Astrocyte of the hippocampus (primary cell): ENCODE measurements around the gene CDC42EP1.
"Not testable (repeated sequence)": the region's sequence is repeated elsewhere in the genome, so short reads cannot be mapped to it uniquely, and the experiment has no call there.

Experiments used
- DNase-seq: peaks from one replicate; pipeline ENCODE4 v3.0.0; 2011; ENCODE audit warnings: low read depth, low spot score

The CDC42EP1 gene

DNA sequence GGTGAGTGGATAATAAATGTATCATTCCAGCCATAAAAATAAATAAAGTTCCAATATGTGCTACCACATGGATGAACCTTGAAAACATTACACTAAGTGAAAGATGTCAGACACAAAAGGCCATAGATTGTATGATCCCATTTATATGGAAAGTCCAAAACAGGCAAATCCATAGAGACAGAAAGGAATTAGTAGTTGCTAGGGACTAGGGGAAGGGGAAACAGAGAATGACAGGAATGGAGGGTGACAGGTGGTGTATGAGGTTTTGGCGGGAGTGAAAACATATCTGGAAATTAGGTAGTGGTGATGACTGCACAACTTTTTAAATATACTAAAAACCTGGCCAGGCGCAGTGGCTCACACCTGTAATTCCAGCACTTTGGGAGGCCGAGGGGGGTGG is 25.8 kb upstream of the CDC42EP1 start:
- no peak for DNase-seq

DNA sequence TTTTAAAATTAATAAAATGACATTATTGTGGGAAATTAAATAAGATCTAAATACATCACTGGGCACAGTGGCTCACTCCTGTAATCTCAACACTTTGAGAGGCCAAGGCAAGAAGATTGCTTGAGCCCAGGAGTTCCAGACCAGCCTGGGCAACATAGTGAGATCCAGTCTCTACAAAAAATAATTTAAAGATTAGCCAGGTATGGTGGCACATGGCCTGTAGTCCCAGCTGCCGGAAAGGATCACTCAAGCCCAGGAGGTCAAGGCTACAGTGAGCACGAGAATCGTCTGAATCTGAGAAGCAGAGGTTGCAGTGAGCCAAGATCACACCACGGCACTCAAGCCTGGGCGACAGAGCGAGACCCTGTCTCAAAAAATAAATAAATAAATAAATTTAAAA is 25.1 kb upstream of the CDC42EP1 start:
- no peak for DNase-seq

DNA sequence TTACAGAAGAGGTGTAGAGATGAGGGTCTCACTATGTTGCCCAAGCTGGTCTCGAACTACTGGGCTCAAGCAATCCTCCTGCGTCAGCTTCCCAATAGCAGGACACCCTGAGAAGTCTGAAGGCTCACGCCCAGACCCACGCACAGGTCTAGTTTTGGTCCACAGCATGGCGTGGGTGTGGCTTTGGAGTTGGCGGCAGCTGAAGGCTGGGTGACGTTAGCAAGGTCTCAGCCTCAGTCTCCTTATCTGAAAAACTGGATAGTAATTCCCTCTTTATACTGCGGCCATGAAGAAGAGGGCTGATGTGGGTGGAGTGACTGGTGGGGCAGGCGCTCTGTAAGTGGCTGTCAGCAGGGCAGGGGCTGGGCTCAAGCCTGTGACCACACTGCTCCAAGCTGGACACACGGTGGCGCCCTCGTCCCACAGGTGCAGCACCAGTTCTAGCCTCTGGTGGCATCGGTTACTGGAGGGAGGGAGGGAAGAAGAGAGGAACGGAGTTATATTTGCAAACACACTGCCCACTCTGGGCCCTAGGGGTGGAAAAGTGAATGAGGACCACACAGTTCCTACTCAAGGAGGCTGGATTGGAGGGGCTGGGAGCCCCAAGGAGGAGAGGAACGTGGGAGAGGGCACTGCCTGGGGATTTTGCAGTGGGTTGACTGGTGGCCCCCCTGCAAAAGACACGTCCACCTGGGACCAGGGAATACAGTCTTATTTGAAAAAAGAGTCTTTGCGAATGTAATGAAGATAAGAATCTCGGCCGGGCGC is 21.5 kb upstream of the CDC42EP1 start:
- peak; percentile 97 for DNase-seq

DNA sequence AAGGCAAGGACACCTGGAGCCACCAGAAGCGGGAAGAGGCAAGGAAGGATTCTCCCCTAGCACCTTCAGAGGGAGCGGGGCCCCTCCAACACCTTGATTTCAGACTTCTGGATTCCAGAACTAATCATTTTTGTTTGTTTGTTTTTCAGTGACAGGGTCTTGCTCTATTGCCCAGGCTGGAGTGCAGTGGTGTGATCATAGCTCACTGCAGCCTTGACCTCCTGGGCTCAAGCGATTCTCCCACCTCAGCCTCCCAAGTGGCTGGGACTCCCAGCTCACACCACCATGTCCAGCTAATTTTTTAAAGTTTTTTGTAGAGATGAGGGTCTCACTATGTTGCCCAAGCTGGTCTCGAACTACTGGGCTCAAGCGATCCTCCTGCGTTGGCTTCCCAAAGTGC is 20.5 kb upstream of the CDC42EP1 start:
- DNase-seq: not testable (repeated sequence)

DNA sequence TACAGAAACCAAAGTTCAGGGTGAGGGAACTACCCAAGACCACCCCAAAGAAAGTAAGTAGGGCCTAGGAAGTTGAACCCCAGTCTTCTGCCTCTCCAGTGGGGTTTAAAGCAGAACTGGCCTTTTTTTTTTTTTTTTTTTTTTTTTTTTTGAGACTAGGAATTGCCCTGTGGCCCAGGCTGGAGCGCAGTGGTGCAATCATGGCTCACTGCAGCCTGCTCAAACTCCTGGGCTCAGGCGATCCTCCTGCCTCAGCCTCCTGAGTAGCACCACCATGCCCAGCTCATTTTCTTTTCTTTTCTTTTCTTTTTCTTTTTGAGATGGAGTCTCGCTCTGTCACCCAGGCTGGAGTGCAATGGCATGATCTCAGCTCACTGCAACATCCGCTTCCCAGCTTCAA is 17.9 kb upstream of the CDC42EP1 start:
- not testable (repeated sequence) for DNase-seq

DNA sequence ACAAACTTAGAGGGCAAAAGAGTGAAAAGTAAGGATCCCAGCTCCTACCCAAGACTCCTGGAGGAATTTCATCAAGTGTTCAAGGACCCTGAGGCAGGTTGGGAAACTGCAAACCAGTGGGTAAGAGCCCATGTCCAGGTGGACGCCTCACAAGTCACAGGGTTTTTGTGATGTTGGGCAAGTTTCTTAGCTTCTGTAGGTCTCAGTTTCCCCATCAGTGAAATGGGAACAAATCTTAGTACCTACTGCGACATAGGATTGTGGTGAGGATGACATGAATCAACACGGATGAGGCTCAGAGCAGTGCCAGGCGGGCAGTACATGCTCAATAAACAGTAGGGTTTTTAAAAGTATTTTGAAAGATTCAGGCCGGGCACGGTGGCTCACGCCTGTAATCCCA is 17.3 kb upstream of the CDC42EP1 start:
- no peak for DNase-seq

DNA sequence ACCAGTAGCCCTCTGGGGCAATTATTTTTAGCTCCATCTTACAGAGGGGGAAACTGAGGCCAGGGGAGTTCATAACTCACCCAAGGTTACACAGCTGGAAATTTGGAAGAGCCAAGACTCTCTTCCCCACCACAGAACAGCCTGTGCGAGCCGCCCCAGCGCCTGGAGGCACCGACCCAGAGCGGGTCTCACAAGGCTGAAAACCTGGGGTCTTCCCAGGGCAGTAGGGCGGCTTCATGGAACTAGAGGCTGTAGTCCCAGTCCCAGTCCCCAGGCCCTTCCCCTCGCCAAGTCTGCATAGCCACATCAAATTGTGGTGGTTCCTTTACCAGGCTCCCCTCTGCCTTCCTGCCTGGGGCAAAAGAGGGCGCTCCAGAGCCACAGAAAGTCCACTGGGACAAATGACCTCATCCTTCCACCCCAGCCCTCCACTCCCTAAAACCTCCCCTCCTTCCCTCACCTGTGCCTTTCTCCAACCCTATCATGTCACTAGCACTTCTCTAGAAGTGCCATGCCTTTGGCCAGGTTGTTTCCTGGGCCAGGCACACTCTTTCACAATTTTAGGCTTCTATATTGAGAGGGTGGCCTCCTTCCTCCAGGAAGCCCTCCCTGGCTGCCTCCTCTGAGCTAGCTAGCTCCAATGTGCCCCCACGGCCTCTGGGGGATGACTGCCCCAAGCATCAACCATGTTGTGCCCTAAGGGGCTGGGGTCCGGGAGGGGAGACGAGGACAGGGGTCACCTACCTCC is 15.2 kb upstream of the CDC42EP1 start:
- peak; percentile 84 for DNase-seq

DNA sequence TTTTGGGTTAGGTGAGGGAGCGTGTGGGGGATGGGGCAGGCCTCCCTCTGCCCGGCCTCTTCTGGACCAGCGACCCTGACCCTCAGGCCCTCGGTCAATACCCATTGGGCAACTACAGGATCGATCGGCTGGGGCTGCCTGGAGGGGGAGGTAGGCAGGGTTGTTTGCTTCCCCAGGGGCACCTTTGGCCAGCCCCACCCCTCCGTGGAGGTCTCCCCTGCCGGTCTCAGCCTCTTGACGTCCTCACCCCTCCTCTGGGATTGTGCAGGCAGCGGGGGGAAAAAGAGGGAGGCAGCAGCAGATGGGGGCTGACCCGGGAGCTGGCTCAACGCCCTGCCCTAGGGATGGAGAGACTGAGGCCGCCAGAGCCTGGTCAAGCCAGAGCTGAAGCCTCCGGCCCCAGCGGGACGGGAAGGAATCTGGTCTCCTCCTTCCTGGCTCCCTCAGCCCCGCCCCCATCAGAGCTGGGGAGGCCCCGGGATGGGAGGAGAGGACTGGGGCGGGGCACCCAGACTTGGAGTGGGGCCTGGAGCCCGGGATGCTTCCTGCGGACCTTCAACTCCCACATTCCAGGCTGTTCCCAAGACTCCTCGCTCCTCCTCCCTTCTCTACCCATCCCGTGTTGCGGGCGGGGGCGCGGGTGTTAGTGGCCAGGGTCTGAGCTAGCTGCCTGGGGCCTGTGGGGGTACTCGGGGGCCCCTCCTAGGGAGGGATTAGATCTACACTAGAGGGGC is 14.4 kb upstream of the CDC42EP1 start:
- peak; percentile 97 for DNase-seq

DNA sequence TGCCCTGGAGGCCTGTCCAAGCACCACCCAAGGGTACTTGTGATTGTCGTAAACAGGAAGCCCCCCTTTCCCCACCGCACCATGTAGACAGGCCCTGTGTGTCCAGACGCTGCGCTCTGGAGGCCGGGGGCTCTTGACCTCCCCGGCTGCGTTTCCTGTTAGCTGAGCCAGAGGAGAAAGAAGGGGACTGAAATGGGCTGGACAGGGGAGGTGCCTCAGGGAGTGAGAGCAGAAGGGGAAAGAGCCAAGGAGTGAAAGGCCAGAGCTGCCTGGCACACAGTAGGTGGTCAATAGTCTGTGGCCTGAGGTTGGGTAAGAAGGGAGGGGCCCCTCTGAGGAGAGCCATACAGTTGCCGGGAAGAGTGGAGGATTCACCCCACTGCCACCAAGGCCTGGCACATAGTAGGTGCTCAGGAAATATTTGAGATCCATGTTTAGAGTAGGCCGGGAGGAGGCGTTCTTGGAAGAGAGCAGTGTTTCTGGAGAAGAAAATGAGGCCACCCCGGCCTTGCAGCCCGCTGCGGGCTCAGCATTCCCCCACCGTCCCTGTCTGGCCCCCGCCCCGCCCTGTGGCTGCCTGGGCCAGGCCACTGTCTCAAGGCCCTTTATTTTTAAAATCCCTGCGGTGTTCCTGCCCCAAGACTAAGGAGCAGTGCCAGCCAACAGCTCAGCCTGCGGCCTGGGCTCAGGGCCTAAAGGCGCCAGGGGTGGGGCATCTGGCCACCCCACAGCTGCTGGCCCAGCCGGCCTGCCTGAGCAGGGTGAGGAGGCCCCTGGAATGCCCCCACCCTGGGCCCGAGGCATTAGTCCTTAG is 13.6 kb upstream of the CDC42EP1 start:
- peak; percentile 87 for DNase-seq

DNA sequence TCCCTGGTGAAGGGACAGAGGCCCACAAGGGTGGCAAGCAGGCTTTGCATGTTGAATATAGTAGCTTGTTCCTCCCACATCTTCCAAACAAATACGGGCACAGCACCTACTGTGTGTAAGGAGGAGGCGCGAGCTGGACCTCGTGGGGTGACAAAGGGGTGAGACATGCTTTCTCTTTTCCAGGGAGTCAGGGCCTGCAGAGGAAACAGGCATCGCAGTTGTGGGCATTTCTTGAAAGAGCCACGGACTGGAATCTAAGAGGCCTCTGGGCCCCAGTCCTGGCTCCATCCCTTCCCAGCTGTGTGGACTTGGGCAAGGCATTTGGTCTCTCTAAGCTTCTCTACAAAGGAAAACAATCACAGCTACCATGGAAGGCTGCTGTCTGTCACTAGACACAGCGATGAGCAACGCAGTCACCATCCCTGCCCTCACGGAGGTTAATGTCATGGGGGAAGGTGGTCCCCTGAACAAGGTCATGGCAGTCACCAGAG is 13.0 kb upstream of the CDC42EP1 start:
- DNase-seq: no peak

DNA sequence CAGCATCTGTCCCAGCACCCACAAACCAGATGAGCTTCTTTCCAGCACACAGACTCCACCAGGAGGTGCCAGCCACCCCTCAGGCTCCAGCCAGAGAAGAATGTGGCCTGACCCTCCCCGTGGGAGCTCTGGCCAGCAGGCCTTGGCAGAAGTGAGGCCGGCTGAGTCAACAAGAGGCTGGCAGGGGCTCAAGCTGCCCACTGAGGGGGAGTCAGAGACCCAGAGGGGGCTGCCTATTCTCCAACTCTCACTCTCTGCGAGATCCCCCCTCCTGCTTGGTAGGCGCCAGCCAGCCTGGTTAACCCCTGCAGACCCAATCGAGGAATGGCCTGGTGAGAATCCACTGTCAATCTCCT is 10.6 kb upstream of the CDC42EP1 start:
- peak; percentile 94 for DNase-seq

DNA sequence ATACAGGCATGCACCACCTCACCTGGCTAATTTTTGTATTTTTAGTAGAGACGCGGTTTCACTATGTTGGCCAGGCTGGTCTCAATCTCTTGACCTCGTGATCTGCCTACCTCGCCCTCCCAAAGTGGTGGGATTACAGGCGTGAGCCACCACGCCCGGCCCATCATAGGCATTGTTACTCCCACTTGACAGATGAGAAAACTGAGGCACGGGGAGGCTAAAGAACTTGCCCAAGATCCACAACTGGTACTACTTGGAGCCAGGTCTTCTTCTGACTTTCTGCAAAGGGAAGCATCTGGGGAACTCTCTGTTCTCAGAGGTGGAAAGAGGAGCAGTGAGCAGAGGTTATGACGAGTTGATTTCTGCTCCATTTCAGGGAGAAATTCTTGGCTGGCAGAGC is 9.4 kb upstream of the CDC42EP1 start:
- not testable (repeated sequence) for DNase-seq

DNA sequence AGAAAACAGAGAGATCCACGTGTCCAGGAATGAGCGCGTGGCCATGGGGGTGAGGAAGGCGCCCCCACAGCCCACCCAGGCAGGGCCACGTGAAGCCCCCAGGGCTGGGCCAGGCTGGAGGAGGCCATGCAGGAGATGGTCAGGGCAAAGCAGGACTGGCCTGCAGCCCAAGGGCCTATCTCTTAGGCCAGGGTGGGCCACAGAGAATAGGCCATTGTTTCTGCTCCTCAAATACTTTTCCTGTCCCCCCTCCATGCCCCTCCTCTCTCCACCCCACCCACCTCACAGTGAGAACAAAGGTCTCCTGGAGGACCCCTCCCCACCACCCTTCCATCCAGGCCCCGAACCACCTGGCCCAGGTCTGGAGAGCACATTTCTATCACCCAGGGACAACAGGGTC is 8.3 kb upstream of the CDC42EP1 start:
- no peak for DNase-seq

DNA sequence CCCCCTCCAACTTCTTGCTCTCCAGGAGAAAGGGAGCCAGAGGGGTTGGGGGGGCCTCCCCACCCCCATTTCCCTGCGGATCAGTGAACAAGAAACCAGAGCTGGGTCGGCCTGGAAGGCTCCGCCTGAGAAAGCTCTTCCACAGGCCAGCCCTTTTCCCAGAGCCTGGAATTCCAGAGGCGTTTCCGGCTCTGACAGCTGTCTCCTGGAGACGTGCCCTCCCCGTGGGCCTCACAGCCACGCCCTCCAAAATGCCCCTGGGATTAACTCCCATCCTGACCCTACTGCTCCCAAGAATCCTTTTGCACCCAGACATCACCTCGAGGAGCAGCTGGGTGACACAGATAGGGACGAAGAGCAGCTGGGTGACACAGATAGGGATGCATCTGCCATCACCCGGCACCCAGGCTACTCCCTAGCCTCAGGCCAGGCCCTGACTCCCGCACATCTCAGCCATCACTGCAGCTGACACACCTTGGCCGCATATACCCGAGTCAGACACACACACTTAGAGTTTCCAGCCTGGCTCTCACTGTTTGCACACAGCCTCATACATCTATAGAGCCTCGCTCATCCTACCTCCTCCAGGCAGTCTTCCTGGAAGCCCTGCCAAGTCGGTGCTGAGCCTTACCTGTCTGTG is 7.6 kb upstream of the CDC42EP1 start:
- DNase-seq: peak; percentile 64

DNA sequence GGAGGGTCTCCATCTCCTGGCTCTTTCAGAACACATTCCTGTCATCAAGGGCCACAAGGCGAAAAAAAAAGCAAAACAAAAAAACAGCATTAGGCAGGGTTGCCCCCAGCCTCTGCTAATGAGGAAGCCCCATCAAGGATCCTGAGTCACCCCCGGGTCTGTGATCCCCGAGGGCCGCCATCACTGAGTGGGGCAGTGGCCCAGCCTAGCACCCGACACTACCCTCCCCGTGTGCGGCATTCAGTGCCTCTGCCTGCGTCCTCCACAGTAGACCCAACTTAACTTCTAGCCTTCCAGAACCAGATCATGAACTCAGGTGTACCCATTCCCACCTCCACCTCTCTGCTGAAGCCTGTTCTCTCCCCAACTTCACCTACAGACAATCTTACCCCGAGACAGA is 6.6 kb upstream of the CDC42EP1 start:
- no peak for DNase-seq

DNA sequence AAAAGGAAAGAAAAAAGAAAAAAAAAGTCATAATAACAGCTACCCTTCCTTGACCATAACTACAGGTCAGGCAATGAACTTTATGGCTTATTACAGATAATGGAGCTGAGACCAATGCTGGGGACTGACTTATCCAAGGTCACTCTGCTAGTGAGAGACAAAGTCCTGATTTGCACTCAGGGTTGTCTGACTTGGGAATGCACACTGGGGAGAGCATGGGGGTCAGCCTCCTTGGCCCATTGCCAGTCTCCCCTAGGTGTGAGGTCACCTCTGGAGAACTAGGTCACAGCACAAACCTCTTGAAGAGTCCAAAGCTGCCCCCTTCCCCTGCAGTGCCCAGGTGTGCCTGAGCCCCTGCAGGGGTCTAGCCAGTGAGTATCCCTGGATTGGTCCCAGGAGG is 5.3 kb upstream of the CDC42EP1 start:
- DNase-seq: no peak

DNA sequence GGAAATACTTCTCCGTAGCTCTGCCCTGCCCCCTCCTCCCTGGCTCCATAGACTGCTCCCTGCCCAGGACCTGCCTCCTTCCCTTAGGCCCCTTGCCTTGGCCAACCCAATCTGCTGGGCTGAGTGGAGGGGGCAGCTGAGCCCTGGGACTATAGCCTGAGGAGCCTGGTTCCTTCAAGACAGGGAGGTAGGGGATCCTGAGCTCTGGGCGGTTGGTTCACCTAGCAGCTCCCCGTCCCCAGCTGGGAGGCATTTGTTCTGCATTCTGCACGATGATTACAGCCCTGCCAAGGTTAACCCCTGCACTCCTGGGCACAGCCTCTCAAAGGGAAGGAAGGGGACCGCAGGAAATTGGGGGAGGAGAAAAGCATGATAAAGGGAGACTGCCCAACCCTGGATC is 3.6 kb upstream of the CDC42EP1 start:
- peak; percentile 53 for DNase-seq

DNA sequence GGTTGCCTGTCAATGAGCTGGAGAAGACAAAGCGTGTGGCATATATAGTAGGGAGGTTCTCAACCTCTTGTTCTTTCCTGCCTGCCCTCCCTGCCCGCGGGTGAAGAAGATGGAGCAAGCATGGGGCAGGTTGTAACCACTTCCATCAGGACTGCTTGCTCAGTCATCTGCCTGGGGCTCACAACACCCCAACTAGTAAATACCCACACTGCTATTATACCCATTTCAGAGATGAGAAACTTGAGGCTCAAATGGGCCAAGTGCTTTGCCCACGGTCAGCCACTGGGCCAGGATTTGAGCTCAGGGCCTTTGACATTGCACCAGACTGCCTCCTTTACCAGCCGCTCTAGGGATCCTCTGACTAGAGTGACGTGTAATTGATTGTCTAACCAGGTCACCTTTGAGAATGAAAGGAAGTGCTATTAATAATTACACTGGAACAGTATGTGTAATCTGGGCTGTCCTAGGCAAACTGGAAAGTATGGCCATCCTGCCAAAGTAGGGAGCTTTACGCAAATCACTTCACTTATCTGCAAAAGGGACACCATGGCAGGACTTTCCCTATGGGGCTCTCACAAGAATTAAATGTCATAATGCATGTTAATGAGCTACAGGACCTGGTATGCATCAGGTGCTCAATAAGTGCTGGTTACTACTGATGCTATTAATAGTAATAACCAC is 2.8 kb upstream of the CDC42EP1 start:
- no peak for DNase-seq

DNA sequence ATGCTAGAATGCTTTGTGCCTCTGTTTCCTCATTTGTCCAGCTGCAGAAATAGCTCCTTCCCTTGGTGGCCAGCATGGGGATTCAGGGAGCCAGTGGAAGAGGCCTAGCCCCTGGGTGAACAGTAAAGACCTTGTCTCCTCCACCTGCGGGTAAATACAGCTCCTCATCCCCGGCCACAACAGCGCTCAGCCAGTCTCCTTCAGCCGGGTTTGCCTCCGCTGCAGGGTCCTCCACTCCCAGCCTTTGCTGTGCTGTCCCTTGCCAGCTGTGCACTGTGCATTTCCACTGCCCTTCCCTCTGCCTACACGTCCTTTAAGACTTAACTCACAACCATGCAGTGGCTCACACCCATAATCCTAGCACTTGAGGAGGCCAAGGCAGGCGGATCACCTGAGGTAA is 1.5 kb upstream of the CDC42EP1 start:
- DNase-seq: no peak

DNA sequence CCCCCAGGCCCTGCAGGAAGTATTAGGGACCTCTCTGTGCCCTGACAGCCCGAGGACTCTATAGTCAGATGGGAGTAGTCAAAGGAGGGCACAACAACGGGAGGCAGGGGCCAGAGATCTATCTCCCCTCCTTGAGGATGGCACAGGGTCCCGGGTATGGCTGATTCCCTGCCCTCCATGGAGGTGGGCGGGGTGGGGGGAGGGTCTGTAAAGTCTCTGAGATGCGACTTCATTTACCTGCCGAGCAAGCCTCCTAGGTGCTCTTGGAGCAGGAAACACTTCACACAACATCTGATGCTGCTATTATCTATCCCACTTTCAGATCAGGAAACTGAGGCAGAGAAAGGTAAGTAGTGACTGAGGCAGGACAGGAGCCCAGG is 769 bp upstream of the CDC42EP1 start:
- no peak for DNase-seq
